GM21390 (cell line): ENCODE data around the gene LAMA2.
"Not testable (repeated sequence)": the region's sequence is repeated elsewhere in the genome, so short reads cannot be mapped to it uniquely, and the experiment has no call there.

Experiments
- ATAC-seq: cut with Tn5 transposase; IDR thresholded peaks from one replicate; pipeline ENCODE4 v1.9.1; 2021; ENCODE audit not compliant: unreplicated experiment

Gene LAMA2

DNA sequence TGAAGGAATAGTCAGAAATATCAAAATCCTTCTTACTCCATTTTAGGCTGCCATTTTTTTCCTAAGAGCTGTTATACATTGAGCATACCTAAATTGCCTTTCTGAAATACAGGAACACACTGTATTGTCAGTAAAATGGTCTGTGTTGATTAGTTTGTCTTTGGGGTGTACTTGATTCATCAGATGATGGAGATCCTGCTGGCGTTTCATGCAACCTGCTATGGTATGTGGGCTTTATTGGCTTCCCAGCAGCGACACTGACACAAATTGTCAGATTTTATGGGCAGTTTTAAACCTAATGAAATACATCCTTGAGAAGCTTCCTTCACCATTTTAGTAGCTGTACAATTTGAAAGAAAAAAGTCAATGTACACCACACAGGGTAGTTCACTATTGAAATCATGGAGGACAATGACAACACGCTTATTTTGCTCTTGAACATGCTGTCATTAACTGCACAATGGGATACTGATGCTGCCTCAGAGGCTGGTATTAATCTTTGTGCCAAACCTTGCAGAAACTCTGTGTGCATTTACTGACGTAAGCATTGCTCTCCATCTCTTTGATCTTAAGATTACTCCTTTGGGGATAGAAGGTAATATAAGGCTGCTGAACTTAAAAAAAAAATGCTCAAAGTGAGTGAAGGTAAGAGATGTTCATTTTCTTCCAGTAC is 124.9 kb downstream of the LAMA2 start:
- ATAC-seq: no peak

DNA sequence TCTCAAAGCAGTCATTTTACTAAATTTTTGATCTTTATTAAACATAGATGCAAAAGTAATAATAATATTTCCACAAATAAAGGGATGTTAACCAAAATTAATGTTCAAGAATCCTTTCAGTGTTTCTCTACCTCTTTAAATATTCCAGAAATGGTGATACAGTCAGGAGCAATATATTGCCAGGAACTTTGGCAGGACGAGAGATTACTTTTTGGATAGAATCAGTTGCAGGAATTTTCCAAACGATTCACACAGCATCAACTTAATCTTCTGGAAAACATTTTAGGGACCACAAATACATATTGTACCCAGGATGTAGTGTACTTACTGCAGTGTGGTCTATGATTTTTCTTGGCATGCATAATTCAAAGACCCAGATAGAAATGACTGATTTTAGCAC is 125.7 kb downstream of the LAMA2 start:
- ATAC-seq: no peak

DNA sequence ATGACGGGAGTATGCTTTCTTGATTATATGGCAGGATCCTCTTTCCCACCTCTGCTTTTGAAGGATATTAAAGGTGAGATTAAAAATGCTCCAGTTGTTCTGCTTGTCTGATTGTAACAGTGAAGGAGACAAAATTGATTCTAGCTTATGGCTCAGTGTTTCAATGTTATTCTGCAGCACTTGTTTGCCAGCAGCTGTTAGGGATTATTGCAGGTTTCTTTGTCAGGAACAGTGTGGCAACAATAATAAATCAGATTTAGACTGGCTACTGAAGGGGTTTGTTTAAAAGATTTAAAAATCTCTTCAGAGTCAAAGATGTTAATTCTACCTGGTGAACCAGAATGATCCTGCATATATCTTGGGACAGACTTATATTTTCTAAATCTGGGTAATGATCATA is 126.9 kb downstream of the LAMA2 start:
- ATAC-seq: no peak

DNA sequence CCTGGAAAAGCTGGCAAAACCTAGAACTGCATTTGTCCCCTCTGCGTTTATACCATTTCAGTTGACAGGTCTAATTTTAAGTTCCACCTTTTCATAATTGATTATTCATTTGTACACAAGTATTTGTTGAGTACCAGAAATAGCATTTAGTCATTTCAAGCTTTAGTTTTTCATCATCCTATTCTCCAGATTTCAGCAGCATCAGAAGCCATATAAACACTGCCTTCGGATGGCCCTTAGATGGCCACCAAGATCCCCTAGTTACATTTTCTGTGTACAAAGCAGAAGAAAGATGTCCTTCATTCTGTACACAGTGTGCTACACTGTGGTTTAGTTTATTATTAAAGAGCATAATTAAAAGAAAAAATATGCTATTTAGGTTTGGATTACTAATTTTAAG is 131.4 kb downstream of the LAMA2 start:
- no peak for ATAC-seq

DNA sequence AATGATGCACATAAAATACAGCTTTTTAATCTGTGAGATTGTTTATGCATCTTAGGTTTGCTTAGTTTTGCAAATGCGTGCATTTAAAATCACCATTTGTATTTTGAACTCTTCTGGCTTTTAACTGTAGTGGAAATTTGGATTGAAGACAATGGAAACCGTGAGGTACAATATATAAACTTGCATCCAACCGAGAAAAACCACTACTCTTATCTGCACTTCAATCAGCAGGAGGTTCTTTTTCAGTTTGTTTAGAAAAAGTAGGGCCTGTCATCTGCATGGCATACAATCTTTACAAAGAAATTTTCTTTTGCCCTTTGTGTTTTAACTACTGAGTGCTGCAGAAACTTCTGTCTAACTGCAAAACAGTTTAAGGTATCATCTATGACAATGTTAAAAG is 132.8 kb downstream of the LAMA2 start:
- no peak for ATAC-seq

DNA sequence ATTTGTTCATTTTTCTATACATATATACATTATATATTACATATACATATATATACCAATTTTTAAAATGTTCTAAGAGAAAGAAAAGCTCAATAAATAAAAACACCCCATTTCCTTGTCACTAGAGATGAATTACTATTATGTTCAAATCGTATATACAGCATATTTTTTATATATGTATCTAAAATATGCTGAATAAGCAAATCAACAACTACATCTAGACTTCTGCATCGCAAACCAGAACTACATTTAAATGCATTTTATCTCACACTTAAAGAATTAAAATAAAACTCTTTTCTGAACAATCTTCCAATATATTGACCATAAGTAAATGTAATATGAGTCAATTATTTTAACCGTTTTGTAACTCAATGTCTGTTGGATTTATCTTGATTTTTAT is 133.9 kb downstream of the LAMA2 start:
- ATAC-seq: no peak

DNA sequence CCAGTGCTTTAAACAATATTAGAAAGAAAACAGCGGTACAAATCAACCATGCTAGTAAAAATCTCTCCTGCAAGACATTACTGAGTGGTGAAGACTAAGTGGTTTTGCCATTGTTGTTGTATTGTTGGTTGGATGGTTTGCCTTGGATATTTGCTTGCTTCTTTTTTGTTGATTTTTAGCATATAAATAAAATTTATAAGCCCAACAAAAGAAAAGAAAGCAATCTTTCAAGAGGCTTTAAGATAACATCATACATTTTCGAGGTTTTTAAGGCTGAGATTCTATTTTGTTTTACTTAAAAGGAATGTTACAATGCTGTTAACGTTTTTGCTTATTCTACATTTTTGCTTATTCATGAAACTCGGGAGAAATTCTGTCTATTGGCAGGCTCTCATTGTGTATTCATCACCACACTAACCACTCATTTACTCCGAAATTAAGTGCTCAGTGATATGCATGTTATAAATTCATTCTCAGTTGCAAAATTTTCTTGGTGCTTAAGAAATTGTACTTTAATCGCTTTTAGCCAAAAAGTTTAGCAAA is 139.1 kb downstream of the LAMA2 start:
- no peak for ATAC-seq

DNA sequence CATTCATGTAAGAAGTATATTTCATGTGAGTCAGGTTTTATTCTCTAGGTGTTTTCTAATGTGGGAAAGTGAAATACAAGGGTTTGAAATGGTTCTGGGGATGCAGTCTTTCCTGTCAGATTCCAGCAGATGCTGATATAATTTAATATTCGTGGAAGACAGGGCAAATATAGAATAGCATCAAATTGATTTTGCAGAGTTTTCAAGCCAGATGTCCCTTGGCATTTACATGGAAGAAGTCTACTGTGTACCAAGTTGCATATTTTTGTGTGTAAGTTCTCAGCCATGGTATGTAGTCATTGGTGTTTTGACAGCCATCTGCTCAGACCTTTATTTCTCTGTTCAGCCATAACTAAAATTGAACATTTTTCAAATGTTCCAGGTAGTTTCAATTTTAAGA is 143.7 kb downstream of the LAMA2 start:
- ATAC-seq: no peak

DNA sequence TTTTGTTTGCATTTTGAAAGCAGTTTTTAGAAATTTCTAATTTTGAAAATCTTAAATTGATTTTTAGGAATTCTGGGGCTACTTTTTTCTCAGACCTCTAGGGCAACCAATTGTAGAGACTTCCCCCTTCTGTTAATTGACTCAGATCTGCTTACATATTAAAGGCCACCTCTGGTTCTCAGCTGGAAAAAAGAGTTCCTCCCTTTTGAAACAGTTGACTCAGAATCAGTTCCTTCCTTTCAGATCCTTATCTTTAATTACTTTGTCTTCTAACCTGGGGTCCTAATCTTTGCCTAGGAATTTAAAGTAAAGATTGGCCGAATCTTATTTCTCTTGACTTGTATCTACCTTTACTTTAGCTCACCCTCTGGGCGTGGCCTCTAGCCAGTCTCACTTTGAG is 146.8 kb downstream of the LAMA2 start:
- ATAC-seq: no peak

DNA sequence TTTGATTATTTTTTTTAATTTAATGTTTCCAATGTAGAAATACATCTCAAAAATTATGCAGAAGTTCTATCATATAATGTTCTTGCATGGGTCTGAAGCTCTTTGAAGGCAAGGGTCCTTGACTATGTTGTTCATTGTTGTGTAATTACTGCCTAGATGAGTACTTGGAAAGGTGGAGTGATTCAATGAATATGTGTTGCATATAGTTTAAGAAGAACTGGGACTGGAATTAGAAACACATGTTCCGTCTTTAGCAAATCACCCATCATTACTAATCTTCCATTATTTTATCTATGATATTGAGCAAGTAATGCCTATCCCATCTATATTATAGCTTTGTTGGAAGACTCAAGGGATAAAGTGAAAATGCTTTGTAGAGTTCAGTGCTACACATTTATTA is 147.3 kb downstream of the LAMA2 start:
- no peak for ATAC-seq

DNA sequence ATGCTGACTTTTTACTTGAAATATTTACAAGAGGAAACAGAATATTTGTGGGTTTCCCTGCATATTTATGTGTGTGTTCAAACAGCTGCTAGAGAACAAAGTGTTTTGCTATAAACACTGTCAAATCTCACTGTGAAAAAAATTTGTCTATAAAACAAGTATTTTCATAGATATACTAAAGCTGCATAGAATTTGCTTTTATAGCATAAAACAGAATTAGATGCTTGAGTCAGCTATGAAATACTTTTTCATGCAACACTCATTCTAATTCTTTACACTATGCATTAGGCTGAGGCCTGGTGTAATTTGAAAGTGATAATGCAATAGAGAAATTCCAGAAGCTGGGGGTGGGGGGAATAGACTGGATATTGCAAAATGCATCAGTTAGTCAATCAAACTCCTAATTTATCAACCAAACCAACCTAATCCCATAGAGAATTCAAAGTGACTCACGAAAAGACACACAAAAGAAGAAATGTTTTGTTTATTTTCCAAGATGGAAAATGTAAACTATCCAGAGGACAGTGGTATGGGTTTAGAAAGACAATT is 148.2 kb downstream of the LAMA2 start:
- no peak for ATAC-seq

DNA sequence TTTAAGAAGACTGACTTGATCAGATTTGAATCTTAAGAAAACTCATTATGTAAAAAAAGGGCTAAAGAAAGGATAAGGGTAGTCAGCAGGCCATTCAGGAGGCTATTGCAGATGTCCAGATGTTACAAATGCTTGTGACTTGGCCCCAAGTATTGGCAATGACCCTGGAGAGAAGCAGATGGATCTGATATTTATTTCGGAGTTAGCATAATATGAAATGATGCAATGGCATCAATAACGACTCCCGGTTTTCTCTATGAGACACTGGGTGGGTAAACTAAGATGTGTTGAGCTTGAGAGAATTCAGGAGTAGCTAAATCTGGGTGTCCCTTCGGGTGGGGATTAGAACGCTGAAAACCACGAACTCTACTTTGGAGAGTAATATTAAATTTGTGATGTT is 149.7 kb downstream of the LAMA2 start:
- no peak for ATAC-seq

DNA sequence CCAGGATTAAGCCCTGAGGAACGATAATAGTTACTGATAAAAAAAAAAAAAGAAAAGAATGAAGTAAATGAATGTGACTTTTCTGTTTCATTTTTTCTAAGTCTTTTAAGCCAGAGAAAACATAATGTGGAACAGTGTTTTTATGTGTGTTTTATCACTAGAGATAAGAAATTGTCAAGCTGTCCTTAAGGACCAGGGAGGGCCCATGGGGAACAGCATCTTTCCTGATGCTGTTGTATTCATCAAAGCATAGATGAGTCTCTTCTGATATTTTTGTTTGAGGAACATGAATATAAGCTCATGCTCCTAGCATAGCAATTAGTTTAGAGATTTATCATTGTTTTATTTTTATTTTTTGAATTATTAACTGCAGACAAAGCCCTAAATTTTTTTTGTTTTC is 150.2 kb downstream of the LAMA2 start:
- no peak for ATAC-seq

DNA sequence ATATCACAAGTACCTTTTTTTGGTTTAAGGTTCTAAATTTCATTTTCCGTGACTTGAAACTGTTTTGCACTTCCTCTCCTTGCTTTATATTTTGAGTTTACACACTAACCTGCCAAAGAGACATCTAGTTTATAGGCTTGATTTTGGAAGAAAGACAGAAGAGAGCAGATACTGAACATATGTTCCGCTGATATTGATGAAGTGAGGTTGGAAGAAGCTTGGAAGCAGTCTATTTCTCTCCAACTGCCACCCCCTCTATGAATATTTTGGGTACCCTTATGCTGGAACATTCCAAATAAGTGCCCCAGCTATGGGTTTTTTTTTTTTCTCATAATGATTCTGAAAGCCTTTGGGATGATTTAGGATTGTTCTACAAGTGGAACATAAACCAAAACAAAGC is 150.6 kb downstream of the LAMA2 start:
- ATAC-seq: no peak

DNA sequence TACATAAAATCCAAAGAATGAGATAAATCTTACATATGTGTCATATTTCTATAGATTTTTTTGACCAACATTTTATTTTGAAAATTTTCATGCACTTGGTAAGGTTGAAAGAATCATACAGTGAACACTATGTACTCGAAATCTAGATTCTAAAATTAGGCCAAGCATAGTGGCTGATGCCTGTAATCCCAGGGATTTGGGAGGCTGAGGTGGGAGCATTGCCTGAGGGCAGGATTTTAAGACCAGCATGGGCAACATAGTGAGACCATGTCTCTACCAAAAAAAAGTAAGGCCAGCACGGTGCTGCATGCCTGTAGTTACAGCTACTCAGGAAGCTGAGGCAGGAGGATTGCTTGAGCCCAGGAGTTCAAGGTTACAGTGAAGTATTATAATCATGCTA is 158.6 kb downstream of the LAMA2 start:
- ATAC-seq: no peak

DNA sequence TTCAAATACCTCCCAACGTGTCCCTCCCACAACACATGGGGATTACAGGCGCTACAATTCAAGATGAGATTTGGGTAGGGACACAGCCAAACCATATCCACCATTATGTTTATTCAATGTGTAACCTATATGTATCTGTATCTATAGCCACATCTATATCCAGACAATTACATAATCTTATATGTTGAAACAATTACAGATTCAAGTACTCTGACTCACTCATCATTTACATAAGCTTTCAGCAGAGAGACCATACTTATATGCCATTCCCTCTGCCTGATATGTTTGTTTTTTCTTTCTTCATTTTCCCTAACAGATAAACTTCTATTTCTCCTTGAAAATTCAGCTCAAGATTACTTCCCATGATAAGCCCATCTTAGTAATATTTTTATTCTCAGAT is 163.6 kb downstream of the LAMA2 start:
- ATAC-seq: no peak

DNA sequence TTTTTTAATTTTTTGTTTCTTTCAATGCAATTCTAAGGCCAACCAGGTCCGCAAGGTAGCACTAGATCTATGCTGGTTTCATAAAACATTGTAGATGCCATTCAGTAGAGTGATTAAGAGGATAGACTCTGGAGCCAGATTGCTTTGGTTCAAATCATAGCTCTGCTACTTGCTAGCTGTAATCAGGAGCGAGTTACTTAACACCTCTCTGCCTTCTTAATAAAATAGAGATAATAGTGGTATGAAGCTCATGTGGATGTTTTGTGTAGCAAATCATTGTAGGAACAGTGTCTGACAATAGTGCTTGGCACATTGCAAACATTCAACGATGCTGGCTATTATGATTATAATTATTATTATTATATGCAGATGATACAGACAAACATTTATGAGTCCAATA is 164.9 kb downstream of the LAMA2 start:
- ATAC-seq: no peak

DNA sequence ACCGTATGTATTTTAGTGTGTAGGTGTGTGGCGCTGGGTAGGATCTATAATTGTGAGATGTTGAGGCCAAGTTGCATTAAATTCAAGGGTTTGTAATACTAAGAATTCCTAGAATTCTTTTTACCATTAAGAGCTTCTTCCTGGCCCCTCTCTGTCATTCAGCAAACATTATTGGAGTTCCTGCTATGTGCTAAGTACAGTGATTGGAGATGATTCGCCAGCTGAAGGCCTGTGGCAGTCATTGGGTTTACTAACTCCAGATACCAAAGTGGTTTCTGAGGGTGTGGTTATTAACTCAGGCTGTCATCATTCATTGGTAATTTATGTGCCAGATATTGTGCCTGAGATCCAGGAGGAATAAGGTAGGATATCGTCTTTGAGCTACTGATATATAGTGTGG is 167.1 kb downstream of the LAMA2 start:
- ATAC-seq: no peak

DNA sequence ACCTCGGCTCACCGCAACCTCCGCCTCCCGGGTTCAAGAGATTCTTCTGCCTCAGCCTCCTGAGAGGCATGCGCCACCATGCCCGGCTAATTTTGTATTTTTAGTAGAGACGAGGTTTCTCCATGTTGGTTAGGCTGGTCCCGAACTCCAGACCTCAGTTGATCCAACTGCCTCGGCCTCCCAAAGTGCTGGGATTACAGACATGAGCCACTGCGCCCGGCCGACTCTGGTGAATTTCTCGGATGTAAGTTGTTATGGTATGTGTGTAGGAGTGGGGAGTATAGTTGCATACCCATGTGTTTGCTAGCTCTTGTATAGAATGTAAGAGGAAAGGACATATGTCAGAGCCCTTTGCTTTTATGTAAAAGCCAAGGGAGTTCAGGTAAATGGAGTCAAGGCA is 170.2 kb downstream of the LAMA2 start:
- ATAC-seq: not testable (repeated sequence)

DNA sequence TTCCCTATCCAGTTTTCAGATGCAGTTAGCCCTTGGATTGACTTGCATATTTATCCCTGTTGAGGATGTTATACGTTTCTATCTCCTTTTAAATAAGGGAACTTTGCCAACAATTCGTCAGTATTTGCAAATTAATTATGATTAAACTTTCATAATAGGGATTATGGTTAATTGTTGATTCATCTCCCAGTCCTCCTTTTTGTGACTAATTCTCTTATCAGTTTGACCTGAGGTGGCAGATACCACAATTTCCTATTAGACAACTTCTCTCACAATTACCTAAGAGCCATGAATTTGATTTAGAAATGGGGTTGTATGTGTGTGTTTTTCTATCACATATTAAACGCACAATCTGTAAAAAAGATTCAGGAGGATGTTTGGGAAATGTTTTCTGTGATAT is 172.9 kb downstream of the LAMA2 start:
- no peak for ATAC-seq

DNA sequence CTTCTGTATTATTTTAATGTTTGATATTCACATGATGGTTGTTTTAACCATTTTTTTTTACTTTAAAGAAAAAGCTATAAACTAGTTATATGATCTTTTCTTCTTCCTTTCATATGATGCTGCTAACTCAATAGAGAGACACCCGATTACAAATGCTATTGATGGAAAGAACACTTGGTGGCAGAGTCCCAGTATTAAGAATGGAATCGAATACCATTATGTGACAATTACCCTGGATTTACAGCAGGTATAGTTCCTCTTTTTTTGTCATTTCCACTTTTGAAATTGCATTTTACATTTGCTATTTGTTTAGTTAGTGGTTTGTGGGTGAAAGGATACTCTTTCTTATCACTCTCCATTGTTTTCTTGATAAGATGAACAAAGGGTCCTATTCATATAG is 176.7 kb downstream of the LAMA2 start:
- ATAC-seq: no peak

DNA sequence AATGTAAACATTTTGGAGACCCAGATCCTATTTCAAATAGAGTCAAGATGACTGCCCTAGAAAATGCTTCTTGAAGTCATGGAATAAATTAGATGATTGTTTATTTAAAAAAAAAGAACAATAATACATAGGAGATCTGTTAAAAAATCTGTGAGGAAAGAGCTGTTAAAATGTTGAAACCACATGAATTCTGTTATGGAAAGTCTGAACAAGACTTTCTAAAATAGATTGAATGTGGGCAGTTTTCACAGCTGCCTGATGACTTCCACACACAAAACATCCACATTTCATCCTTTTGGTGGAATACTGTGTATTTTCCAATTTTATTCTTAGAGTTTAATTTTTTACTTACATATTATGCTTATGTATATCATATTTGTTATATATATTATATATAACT is 186.1 kb downstream of the LAMA2 start:
- no peak for ATAC-seq

DNA sequence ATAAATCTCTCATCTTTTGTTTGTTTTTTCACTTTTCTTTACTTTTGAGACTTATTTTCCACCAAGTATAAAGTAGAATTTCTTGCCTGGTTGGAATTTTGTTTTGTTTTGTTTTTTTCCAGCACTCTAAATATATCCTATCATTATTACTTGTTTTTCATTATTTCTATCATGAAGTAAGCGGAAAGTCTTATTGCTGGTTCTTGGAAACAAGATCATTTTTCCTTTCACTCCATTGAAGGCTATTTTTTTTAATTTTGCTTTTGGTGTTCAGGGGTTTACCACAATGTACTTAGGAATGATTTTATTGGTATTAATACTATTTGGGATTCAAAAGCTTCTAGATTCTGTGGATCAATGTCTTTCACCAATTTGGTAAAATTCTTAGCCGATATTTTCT is 190.1 kb downstream of the LAMA2 start:
- no peak for ATAC-seq
